GM18502 (cell line): Measurements from ENCODE around the gene SLC9A7.

Experiments used
- ATAC-seq: cut with Tn5 transposase; IDR thresholded peaks from one replicate; pipeline ENCODE4 v1.9.1; 2021; ENCODE audit warnings: mild to moderate bottlenecking; ENCODE audit not compliant: unreplicated experiment, poor library complexity

Gene SLC9A7

DNA sequence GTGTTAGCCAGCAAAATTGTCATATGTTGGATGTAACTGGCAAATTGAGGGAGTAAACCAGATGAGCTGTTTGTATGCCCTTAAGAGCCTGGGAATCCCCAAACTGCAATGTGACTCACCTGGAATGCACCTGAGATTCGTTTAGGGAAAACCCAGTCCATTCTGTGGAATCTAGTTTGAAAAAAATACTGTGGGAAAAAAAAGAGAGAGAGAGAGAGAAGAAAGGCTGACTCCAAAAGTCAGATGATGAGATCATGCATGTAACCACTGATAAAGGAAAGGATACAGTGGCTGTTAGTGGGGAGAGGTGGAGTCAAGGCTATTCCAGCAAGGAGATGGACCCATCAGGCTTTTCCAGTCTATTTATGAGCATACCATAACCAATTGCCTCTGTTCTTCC, 48.5 kb downstream of the SLC9A7 start:
- ATAC-seq: no peak

GRCh38 chrX:46707274-46707965, 51.5 kb downstream of the SLC9A7 start:
- no peak for ATAC-seq

- ATAC-seq: peak; percentile 98
These were observed 54.0 kb downstream of the SLC9A7 start for GRCh38 chrX:46704767-46705386.

GRCh38 chrX:46703980-46704379, 54.9 kb downstream of the SLC9A7 start:
- ATAC-seq: peak; percentile 39

GRCh38 chrX:46698691-46699090, 60.2 kb downstream of the SLC9A7 start:
- no peak for ATAC-seq

DNA sequence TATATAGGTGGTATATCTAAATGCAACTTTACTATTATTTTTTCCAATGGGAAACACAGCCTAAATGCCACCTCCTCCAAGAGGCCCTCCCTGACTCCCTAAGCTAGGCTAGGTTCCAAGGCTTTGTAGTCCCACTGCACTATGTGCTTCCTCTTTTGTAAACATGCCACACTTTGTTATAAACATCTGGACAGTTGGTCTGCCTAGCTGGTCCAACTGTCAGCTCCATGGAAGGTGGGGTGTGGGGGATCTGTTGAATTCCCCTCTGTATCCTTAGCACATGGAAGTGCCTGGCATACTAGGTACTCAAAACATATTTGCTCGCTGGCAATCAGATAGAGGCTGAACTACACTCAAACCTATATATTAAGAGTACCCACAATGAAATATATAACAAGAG, 63.4 kb downstream of the SLC9A7 start:
- no peak for ATAC-seq

GRCh38 chrX:46694549-46694948, 64.4 kb downstream of the SLC9A7 start:
- no peak for ATAC-seq

- ATAC-seq: peak; percentile 80
These were observed 65.8 kb downstream of the SLC9A7 start for GRCh38 chrX:46693149-46693548.

DNA sequence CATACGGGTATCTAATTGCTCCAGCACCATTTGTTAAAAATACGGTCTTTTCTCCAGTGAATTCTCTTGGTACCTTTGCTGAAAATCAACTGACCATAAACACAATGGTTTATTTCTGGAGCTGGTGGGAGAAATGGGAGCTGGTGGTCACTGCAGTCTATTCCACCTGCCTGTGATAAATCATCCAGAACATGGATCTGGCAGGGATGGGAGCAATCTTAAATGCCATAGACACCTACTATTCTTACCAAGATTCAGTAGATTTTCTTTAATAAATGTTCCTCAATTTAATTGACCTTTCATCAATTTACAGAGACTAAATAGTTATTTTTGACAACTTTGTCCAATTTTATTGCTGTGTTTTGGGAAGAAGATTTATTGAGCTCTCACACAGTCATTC, 68.1 kb downstream of the SLC9A7 start:
- no peak for ATAC-seq

DNA sequence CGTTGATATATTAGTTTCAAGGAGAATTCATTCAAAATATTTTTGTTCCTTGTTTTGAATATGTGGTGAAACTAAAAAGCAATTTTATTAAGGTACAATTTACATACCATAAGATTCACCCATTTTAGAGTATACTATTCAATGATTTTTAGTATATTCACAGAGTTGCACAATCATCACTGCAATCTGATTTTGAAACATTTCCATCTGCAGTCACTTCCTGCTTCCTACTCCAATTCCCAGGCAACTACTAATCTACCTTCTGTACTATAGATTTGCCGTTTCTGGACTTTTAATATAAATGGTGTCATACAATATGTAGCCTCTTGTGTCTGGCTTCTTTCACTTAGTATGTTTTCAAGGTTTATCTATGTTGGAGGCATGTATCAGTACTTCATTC, 71.3 kb downstream of the SLC9A7 start:
- no peak for ATAC-seq

- ATAC-seq: peak; percentile 57
These were observed 72.8 kb downstream of the SLC9A7 start for GRCh38 chrX:46686003-46686645.

DNA sequence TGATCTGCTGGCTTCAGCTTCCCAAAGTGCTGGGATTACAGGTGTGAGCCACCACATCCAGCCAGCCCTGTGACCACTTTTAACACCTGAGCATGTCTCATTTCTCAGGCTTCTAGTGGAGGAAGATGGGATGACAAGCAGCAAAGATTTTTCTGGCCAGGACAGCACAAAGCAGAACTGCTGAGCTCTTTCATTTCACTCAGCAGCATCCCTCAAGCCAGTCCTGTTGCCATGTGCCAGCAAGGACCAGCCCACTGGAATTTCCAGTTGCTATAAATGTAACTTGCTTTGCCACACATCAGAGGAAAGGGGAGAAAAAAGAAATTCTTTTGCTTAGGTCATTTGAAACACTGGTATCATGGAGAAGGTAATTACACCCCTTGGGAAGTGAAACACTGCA, 75.9 kb downstream of the SLC9A7 start:
- ATAC-seq: peak; percentile 47

- no peak for ATAC-seq
These were observed 77.1 kb downstream of the SLC9A7 start for GRCh38 chrX:46681849-46682248.

DNA sequence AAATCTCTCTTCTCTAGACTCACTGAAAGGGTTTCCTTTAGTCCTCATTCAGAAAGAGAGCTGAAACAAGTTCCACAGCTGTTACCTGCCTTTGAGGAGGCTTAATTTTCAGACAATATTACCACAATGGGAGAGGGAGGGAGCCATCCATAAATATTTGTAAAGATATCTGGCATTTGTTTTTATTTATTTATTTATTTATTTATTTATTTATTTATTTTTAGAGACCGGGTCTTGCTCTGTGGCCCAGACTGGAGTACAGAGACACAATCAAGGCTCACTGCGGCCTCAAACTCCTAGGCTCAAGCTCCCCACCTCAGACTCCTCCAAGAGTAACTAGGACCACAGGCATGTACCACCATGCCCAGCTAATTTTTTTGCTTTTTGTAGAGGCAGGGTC, 80.7 kb downstream of the SLC9A7 start:
- ATAC-seq: no peak

- ATAC-seq: no peak
These were observed 82.2 kb downstream of the SLC9A7 start for GRCh38 chrX:46676399-46677356.

DNA sequence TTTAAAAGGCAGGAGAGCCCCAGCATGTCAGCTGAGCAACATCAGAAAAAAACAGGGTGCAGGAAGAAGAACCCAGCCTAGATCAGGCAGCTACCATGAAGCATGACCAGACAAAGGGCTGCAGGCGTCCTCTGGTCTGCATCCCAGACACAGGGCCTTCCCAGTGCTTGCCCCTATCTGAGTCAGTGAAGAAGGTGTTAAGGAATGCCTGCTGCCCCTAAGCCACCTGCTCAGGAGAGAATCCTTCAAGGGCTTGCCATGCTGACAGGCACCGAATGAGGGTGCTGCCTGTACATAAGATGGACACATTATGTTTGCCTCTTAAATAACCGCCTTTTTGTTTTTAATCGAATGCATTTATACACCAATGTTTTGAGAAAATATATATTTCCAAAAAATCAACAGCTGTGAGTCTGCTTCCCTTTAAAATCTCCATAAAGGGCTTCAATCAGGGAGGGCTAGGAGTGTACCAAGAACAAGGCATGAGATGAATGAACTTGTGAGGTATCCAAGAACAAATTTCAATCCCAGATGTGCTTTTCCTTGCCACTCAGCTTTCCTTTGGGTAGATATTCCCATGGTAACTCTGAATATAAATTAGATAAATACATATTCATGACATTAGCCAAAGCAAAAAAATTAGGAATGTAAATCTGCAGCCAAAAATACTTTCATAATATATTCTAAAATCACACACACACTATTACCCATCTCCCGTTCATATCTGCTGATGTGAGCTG, 85.1 kb downstream of the SLC9A7 start:
- ATAC-seq: no peak

- ATAC-seq: no peak
These were observed 88.6 kb downstream of the SLC9A7 start for GRCh38 chrX:46670316-46670715.

GRCh38 chrX:46666831-46667230, 92.1 kb downstream of the SLC9A7 start:
- no peak for ATAC-seq

- no peak for ATAC-seq
These were observed 93.4 kb downstream of the SLC9A7 start for GRCh38 chrX:46665232-46666152.
